Right ventricle myocardium superior (tissue), 1 donor: ENCODE measurements around the gene TIMM22. TPM values are rescaled to one million over a fixed set of nuclear protein-coding genes. Genes with fewer than 3 reads are reported as not detected.
"Not testable (repeated sequence)": the region's sequence is repeated elsewhere in the genome, so short reads cannot be mapped to it uniquely, and the experiment has no call there.

Experiments used
- ATAC-seq: fragments of 200-7000 bp; cut with Tn5 transposase; one replicate; pipeline ENCODE4 v1.9.1; 2020; ENCODE audit warnings: mild to moderate bottlenecking; ENCODE audit not compliant: poor library complexity
- DNase-seq: peaks from one replicate; pipeline ENCODE4 v3.0.0-alpha.2; 2020
- intact Hi-C: fragments of 100-400 bp; cut with DNase I; formaldehyde crosslinking; loops from one replicate; pipeline ENCODE4 v1.11.2; 2022
- long read RNA-seq: library from polyadenylated mRNA; unstranded; transcript quantifications from one replicate; pipeline ENCODE4 v2.0.0, GENCODE V29; 2021
- total RNA-seq: library from RNA; stranded (reverse); fragmentation: NEBNext Ultra II Directional; extraction: Animal tissue kit (Norgen Biotek cat#: 25700); gene quantifications from one replicate; pipeline ENCODE4 v1.2.1, GENCODE V29; 2021
- donor health status: DM: no; HTN: yes; CAD: no; lungs with severe emphysema.

TIMM22 gene
- total RNA-seq = 17.1 TPM
- long read RNA-seq, transcript TIMM22-201 (4 exons, 3,194 nt) = major isoform, 107 of 111 reads
- long read RNA-seq, partial matches to known transcripts = 1 of 111 reads
- long read RNA-seq, other reads (novel, unspliced or antisense) = 3 of 111 reads

- intact Hi-C loops = no loop called here
- ATAC-seq = peak; percentile 94
Measured at GRCh38 chr17:996554-997344, at the start of gene TIMM22. Gene TIMM22 (plus strand): TSS chr17:997129. CDS start chr17:997143, 14 bp downstream.

GRCh38 chr17:948284-948852 is 48.6 kb upstream of the TIMM22 start:
- intact Hi-C loops = no loop called here
- ATAC-seq (no peak), DNase-seq (no peak)

More at GRCh38 chr17:996554-997344, at the start of gene TIMM22:
- DNase-seq = peak; percentile 95

- ATAC-seq (no peak), DNase-seq (no peak)
- intact Hi-C loops = no loop called here
Measured at GRCh38 chr17:949623-950303, 47.2 kb upstream of the TIMM22 start.

GRCh38 chr17:951325-952132 is 45.4 kb upstream of the TIMM22 start:
- DNase-seq = no peak
- intact Hi-C loops = no loop called here
- peak; percentile 41 for ATAC-seq

GRCh38 chr17:952592-952991 is 44.3 kb upstream of the TIMM22 start:
- intact Hi-C loops, DNase-seq, ATAC-seq: not testable (repeated sequence)

- intact Hi-C loops = no loop called here
- DNase-seq (no peak), ATAC-seq (no peak)
Measured at GRCh38 chr17:953767-954166, 43.2 kb upstream of the TIMM22 start.

GRCh38 chr17:954431-955164 is 42.3 kb upstream of the TIMM22 start:
- ATAC-seq (peak; percentile 36), DNase-seq (no peak)
- intact Hi-C loops = no loop called here

- intact Hi-C loops = no loop called here
- ATAC-seq (no peak), DNase-seq (no peak)
Measured at GRCh38 chr17:956905-957304, 40.0 kb upstream of the TIMM22 start.

- ATAC-seq (no peak), DNase-seq (peak; percentile 15)
- intact Hi-C loops = no loop called here
Measured at GRCh38 chr17:957856-958421, 39.0 kb upstream of the TIMM22 start.

- peak; percentile 31 for DNase-seq
- no peak for ATAC-seq
- intact Hi-C loops = no loop called here
Measured at GRCh38 chr17:958712-959451, 38.0 kb upstream of the TIMM22 start.

GRCh38 chr17:962166-962565 is 34.8 kb upstream of the TIMM22 start:
- intact Hi-C loops = no loop called here
- DNase-seq = no peak
- no peak for ATAC-seq

GRCh38 chr17:962670-963069 is 34.3 kb upstream of the TIMM22 start:
- intact Hi-C loops = no loop called here
- ATAC-seq (no peak), DNase-seq (peak; percentile 14)

GRCh38 chr17:964876-965275 is 32.1 kb upstream of the TIMM22 start:
- ATAC-seq (no peak), DNase-seq (no peak)
- intact Hi-C loops = no loop called here

- intact Hi-C loops = no loop called here
- DNase-seq = no peak
- ATAC-seq = no peak
Measured at GRCh38 chr17:965311-965989, 31.5 kb upstream of the TIMM22 start.

GRCh38 chr17:967122-967521 is 29.8 kb upstream of the TIMM22 start:
- ATAC-seq (no peak), DNase-seq (peak; percentile 32)
- intact Hi-C loops = no loop called here

GRCh38 chr17:968812-969730 is 27.9 kb upstream of the TIMM22 start:
- DNase-seq (peak; percentile 30), ATAC-seq (no peak)
- intact Hi-C loops = no loop called here
